ENCODE data around the gene ADGRE2.
"Not testable (repeated sequence)": the region's sequence is repeated elsewhere in the genome, so short reads cannot be mapped to it uniquely, and the experiment has no call there.

ADGRE2 gene

DNA sequence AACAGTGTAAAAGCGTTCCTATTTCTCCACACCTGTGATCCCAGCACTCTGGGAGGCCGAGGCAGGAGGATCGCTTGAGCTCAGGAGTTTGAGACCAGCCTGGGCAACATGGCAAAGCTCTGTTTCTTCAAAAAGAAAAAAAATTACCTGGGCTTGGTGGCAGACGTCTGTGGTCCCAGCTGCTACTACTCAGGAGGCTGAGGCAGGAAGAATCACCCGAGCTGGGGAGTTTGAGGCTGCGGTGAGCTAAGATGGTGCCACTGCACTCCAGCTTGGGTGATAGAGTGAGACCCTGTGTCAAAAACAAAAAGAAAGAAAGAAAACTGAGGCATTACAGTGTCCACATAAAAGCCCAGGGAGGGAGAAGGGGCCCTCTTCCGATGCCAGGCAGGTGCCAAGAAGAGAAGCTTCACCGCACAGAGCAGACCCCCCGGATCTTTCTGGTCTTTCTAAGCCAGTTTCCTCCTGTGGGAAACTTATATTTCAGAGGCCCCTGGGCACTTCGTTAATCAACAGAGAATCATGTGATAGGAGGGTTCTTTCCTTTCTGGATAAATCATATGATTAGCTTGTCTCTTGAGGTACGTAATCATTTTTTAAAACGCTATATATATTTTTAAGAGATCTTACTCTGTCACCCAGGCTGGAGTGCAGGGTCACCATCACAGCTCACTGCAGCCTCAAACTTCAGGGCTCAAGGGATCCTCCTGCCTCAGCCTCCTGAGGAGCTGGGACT, at the start of gene ADGRE2:
TSS of gene ADGRE2 (minus strand) at position 451 of the 736 bp plus-strand sequence. CDS start 1,804 bp downstream, outside the sequence.
- not testable (repeated sequence) for DNase-seq

- no peak for DNase-seq
These were observed 47.6 kb upstream of the ADGRE2 start for GRCh38 chr19:14826006-14826405.

DNA sequence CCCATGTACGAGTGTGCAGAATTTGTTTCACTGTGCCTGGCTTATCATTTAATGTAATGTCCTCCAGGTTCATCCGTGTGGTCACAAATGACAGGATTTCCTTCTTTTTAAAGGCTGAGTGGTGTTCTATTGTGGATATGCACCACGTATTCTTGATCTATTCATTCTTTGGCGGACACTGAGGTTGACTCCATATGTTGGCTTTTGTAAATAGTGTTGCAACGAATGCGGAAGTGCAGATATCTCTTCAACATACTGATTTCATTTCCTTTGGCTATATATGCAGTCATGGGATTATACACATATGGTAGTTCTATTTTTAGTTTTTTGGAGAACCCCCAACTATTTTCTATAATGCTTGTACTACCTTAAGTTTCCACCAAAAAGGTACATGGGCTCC, 43.6 kb upstream of the ADGRE2 start:
- DNase-seq: no peak

- no peak for DNase-seq
These were observed 40.2 kb upstream of the ADGRE2 start for GRCh38 chr19:14818588-14818987.

DNA sequence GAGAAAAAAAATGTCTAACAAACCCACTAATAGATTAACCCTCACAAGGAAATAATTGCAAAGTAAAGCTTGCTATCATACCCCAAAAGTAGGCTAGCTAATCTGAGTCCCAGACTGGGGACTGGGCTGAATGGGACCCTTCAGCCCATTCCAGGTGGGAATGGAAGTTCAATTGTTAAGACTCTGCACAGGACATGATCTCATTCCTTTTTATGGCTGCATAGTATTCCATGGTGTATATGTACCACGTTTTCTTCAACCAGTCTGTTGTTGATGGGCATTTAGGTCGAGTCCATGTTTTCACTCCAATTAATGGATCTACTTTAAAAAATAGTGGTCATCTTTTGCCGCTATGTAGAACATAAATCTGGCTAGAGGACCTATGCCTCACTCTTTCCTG, 38.7 kb upstream of the ADGRE2 start:
- DNase-seq: no peak

DNA sequence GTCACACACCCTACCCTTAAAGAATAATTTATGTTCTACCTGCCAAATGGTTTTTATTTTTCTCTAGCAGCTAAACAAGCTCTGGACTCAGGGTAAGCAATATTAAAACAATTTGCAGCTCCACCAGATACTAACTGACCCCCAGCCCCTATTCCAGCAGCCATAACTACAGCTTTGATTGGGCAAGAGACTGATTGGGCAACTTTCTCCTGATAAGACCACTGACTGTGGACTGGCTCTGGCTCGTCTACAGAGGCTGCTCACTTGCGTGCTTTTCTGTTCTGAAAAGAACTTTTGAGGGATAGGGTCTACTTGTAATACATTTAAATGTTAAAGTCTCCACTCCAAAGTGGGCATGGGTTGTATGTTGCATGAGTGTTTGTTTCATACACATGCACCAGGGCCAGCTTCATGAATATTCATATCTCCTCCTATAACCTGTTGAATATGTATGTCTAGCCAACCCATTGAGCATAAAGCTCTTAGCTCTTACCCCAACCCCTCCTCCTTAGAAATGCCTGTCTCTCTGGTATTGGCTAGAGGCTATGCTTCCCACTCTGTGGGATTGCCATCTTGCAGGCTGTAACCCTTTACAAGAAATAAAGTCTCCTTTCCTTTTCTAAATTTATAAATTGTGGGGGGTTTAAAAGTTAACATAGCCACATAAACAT, 36.8 kb upstream of the ADGRE2 start:
- DNase-seq: no peak

GRCh38 chr19:14809272-14810057, 31.1 kb upstream of the ADGRE2 start:
- DNase-seq: no peak

DNA sequence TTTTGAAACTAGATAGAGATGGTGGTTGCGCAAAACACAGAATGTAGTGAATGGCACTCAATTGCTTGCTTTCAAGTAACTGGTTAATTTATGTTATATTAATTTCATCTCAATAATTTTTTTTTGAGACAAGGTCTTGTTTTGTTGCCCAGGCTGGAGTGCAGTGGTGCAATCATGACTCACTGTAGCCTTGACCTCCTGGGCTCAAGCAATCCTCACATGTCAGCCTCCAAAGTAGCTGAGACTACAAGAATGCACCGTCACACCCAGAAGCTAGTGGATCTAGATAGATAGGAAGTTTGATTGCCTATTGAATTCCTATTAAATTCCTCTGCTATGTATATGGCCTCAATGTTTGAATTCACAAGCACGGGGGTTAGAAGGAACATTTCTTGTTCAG, 26.4 kb upstream of the ADGRE2 start:
- DNase-seq: no peak

GRCh38 chr19:14798760-14799159, 20.4 kb upstream of the ADGRE2 start:
- no peak for DNase-seq

DNA sequence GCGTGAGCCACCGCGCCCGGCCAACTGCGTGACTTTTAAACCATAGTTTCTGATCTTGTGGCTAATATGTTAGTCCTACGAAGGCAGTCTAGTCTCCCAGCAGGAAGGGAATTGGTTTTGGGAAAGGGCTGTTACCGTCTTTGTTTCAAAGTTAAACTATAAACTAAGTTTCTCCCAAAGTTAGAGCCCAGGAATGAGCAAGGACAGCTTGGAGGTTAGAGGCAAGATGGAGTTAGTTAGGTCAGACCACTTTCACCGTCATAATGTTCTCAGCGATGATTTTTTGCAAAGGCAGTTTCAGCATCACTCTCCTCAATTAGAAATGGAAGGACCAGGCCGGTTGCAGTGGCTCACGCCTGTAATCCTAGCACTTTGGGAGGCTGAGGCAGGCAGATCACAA, 17.7 kb upstream of the ADGRE2 start:
- no peak for DNase-seq

GRCh38 chr19:14795078-14795721, 16.8 kb upstream of the ADGRE2 start:
- no peak for DNase-seq

- not testable (repeated sequence) for DNase-seq
These were observed 13.9 kb upstream of the ADGRE2 start for GRCh38 chr19:14792250-14792649.

GRCh38 chr19:14786421-14786851, 8.1 kb upstream of the ADGRE2 start:
- peak; percentile 46 for DNase-seq

DNA sequence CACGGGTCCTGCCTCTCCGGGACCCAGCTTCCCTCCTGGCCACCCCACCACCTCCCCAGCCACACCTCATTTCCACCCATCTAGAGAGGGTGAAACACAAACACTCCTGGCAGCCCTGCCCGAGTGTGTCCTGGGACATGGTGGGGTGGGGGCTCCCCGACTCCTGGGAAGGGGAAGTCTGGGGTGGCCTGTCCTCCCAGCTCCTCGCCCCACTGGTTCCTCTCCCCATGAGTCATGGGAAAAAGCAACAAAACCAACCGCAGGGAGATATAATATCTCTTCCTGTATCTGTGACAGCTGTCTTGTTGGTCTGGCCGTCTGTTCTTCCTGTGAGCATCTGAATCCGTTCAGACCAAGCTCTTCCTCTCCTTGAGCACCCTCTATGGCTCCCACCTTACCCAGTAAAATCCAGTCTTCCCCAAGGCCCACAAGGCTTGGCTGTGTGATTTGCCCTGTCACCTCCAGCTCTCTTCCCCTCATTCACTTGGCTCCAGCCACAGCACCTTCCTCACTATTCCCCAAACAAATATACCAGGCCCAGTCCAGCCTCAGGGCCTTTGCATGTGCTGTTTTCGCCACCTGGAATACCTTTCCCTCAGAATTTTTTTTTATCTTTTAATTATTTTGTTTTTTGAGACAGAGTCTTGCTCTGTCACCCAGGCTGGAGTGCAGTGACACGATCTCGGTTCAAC, 6.9 kb upstream of the ADGRE2 start:
- DNase-seq: not testable (repeated sequence)

DNA sequence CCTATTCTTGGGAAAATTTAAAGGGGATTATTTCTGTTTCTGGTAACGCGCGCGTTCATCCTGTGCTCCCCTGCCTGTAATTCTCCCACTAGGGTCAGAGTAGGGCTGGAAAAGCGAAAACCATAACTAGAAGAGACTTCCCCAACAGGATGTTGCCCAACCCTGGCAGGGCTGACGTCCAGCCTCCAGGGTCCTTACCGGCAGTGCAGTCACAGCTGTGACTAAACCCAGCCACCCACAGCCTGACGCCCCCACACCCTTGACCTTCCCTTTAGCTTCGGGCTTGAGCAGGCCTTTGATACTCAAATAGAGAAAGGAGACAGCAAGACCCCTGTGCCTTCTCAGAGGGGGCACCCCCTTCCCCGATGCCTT, 6.4 kb upstream of the ADGRE2 start:
- DNase-seq: not testable (repeated sequence)

- DNase-seq: not testable (repeated sequence)
These were observed 5.1 kb upstream of the ADGRE2 start for GRCh38 chr19:14783410-14783998.

GRCh38 chr19:14782626-14783409, 4.5 kb upstream of the ADGRE2 start:
- no peak for DNase-seq

GRCh38 chr19:14781713-14782536, 3.6 kb upstream of the ADGRE2 start:
- not testable (repeated sequence) for DNase-seq

DNA sequence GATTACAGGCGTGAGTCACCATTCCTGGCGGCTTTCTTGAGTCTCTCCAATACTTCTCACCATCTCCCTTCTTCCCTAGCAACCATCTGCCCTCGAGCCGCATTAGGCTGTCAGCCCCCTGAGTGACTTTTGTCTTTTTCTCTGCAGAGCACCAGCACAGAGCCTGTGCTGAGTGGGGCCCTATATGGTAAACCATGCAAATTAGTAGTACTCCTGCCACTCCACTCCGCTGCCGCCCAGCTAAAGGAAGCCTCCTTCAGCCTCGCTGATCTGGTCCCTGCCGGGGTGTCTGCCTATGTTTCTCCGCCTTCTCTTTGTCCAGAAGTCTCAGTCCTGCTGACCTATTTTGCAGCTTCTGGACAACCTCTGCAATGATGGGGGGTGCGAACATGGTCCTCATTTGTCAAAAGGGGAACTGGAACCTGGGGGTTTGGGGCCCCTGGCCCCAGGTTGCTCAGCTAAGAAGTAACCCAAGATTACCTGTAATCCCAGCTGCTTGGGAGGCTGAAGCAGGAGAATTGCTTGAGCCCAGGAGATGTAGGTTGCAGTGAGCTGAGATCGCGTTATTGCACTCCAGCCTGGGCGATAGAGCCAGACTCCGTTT, 2.4 kb upstream of the ADGRE2 start:
- not testable (repeated sequence) for DNase-seq

GRCh38 chr19:14779151-14779550, 791 bp upstream of the ADGRE2 start:
- DNase-seq: no peak

All from NCI-H82 (cell line).